GM23248 (cell line): ENCODE data around the gene KLHDC4. TPM values are rescaled to one million over a fixed set of nuclear protein-coding genes. Genes with fewer than 3 reads are reported as not detected.

Experiments
- DNase-seq: peaks from one replicate; pipeline ENCODE4 v3.0.0-alpha.2; 2015
- H2AFZ ChIP-seq: fragments of 200-600 bp; sonication (generic); 2 replicates; pipeline ENCODE4 v1.6.1; 2016; ENCODE audit warnings: antibody characterized with exemption
- H3F3A ChIP-seq: fragments of 200-600 bp; sonication (generic); 2 replicates; pipeline ENCODE4 v1.6.1; 2016; ENCODE audit warnings: mild to moderate bottlenecking, antibody characterized with exemption, mixed run types; ENCODE audit not compliant: insufficient read depth
- H3K27ac ChIP-seq: fragments of 200-600 bp; sonication (generic); 2 replicates; pipeline ENCODE4 v1.5.1; 2016; ENCODE audit warnings: mild to moderate bottlenecking
- H3K27me3 ChIP-seq: fragments of 200-600 bp; sonication (generic); replicated peaks from 2 replicates; pipeline ENCODE4 v1.6.1; 2016; ENCODE audit warnings: mild to moderate bottlenecking; ENCODE audit not compliant: insufficient read depth
- H3K36me3 ChIP-seq: fragments of 200-600 bp; sonication (generic); 2 replicates; pipeline ENCODE4 v1.6.1; 2016; ENCODE audit warnings: low read depth, mild to moderate bottlenecking
- H3K4me1 ChIP-seq: fragments of 200-600 bp; sonication (generic); 2 replicates; pipeline ENCODE4 v1.6.1; 2016; ENCODE audit warnings: mild to moderate bottlenecking; ENCODE audit not compliant: insufficient read depth
- H3K4me2 ChIP-seq: fragments of 200-600 bp; sonication (generic); one replicate; pipeline ENCODE4 v1.6.1; 2016; ENCODE audit warnings: mild to moderate bottlenecking; ENCODE audit not compliant: unreplicated experiment
- H3K4me3 ChIP-seq: fragments of 200-600 bp; sonication (generic); 2 replicates; pipeline ENCODE4 v1.5.1; 2016; ENCODE audit warnings: mild to moderate bottlenecking
- H3K79me2 ChIP-seq: fragments of 200-600 bp; sonication (generic); 2 replicates; pipeline ENCODE4 v1.6.1; 2016; ENCODE audit warnings: mild to moderate bottlenecking; ENCODE audit not compliant: insufficient read depth
- H3K9ac ChIP-seq: fragments of 200-600 bp; sonication (generic); 2 replicates; pipeline ENCODE4 v1.6.1; 2016; ENCODE audit warnings: mild to moderate bottlenecking
- H3K9me2 ChIP-seq: fragments of 200-600 bp; sonication (generic); 2 replicates; pipeline ENCODE4 v1.6.1; 2016; ENCODE audit warnings: mixed run types, mild to moderate bottlenecking, moderate library complexity; ENCODE audit not compliant: insufficient read depth
- H3K9me3 ChIP-seq: fragments of 200-600 bp; sonication (generic); one replicate; pipeline ENCODE4 v1.6.1; 2017; ENCODE audit warnings: low read depth
- H4K20me1 ChIP-seq: fragments of 200-600 bp; sonication (generic); 2 replicates; pipeline ENCODE4 v1.6.0; 2016; ENCODE audit not compliant: insufficient read depth
- EZH2 ChIP-seq: fragments of 200-600 bp; sonication (generic); IDR thresholded peaks from 2 replicates; pipeline ENCODE4 v1.6.1; 2018; ENCODE audit warnings: antibody characterized with exemption, mild to moderate bottlenecking; ENCODE audit not compliant: insufficient read depth, poor library complexity, severe bottlenecking
- EZH2phosphoT487 ChIP-seq: fragments of 200-600 bp; sonication (generic); IDR thresholded peaks from 2 replicates; pipeline ENCODE4 v1.6.1; 2018; ENCODE audit warnings: antibody characterized with exemption, moderate library complexity, mild to moderate bottlenecking, low read depth; ENCODE audit not compliant: insufficient read depth
- WGBS, 2 experiments: methylation state at CpG; one replicate each; pipeline ENCODE4 v1.1.6; 2015 to 2017; ENCODE audit warnings: low lambda C conversion rate in 2 of 2, low coverage in 1 of 2; ENCODE audit errors: missing lambda C conversion rate in 2 of 2; 5-methylcytosine and 5-hydroxymethylcytosine counted together
- in situ Hi-C: fragments of 300-500 bp; cut with MboI; formaldehyde crosslinking; loops from 2 replicates; pipeline ENCODE4 v1.15.0; 2020
- polyA plus RNA-seq: library from polyadenylated mRNA; unstranded; fragments of >200 nt; fragmentation: Nextera tagmentation; extraction: Ambion mirVana; gene quantifications from 2 replicates; pipeline ENCODE4 v1.2.1, GENCODE V29; 2016
- total RNA-seq: library from RNA; depleted of rRNA; stranded (reverse); fragments of >200 nt; shearing (Covaris generic); gene quantifications from 2 replicates; pipeline ENCODE4 v1.2.3, GENCODE V29; 2014

KLHDC4 gene
- total and polyA plus RNA-seq, 2 experiments from 2014 or later: 8.8 to 9.4 TPM

- Histone ChIP-seq H3K9me2 (no peaks in the 10 kb centered on the region), H3K4me2 (no peak overlapping the region), H3K36me3 (no peaks in the 10 kb centered on the region), H3K27me3 (no peaks in the 10 kb centered on the region), H3K9ac (no peak overlapping the region), H3F3A (peaks cover 7% of the 10 kb centered on the region; the same call in 1 of the 2 replicates), H4K20me1 (no peaks in the 10 kb centered on the region), H3K79me2 (no peaks in the 10 kb centered on the region), H2AFZ (no peak overlapping the region), H3K4me1 (peaks cover 21% of the 10 kb centered on the region), H3K4me3 (no peak overlapping the region), H3K27ac (no peak overlapping the region), H3K9me3 (no peaks in the 10 kb centered on the region)
- DNase-seq: no peak
- TF ChIP-seq EZH2phosphoT487: no peak
- TF ChIP-seq EZH2: no peak
- WGBS, 2 experiments: 84 to 86% methylated on average over 5 of the region's 5 CpGs
- in situ Hi-C loops: no loop called here
Measured at GRCh38 chr16:87803385-87803784, 37.6 kb upstream of the KLHDC4 start.

DNA sequence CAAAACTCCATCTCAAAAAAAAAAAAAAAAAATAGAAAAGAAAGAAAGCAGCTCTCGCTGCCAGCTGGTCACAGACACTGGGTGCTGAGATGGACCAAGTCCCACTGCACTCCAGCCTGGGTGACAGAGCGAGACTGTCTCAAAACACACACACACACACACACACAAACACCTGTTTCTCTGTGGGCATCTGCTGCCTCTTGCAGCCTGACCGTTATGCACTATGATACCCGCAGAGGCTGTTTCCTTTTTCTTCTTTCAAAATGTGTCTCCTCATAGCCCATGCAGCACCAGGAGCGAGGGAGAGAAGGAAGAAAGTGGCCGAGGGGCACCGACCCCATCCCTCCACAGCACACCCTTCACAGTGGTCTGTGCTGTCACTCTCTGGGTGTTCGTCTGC is 36.9 kb upstream of the KLHDC4 start:
- Histone ChIP-seq H3F3A (peaks cover 7% of the 10 kb centered on the region; the same call in 1 of the 2 replicates), H4K20me1 (no peaks in the 10 kb centered on the region), H2AFZ (no peak overlapping the region), H3K9me2 (no peaks in the 10 kb centered on the region), H3K27me3 (no peaks in the 10 kb centered on the region), H3K4me3 (no peak overlapping the region), H3K9ac (no peak overlapping the region), H3K4me2 (no peak overlapping the region), H3K36me3 (no peaks in the 10 kb centered on the region), H3K9me3 (no peaks in the 10 kb centered on the region), H3K4me1 (peaks cover 18% of the 10 kb centered on the region), H3K27ac (no peak overlapping the region), H3K79me2 (no peaks in the 10 kb centered on the region)
- in situ Hi-C loops: no loop called here
- DNase-seq: no peak
- 87 to 90% methylated on average over 7 to 8 of the region's 8 CpGs for WGBS, 2 experiments
- TF ChIP-seq EZH2phosphoT487 (no peak), EZH2 (no peak)

DNA sequence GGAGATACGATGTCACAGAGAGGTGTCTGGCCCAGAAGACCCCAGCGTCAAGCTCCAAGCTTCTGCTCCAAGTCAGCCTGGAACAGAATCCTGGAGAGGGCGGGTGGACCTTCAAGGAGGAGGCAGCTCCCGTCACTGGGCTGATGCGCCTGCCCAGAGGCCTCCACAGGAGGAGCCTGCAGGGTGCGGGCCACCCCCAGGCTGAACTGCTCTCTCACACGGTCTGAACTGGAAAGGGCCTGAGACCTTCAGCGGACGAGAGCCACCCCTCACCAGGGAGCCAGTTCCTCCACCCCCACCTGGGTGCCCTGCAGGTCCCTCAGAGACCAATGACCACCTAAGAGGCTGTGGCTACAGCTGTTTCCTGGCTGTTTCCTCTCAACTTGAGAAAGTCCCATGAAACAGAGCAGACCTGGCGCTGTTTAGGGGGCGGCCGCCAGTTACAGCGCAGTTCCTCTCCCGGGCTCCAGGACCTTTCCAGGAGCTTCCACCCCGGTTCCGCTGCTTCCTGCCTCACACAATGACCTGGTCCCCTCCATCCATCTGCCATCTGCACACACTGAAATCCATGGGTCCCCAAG is 36.0 kb upstream of the KLHDC4 start:
- in situ Hi-C loops: no loop called here
- Histone ChIP-seq H3K27me3 (no peaks in the 10 kb centered on the region), H4K20me1 (no peaks in the 10 kb centered on the region), H3K4me3 (no peak overlapping the region), H3K9me2 (no peaks in the 10 kb centered on the region), H3K4me1 (peaks cover 10% of the 10 kb centered on the region), H3K4me2 (no peak overlapping the region), H3K36me3 (no peaks in the 10 kb centered on the region), H2AFZ (no peak overlapping the region), H3K9ac (no peak overlapping the region), H3K79me2 (no peaks in the 10 kb centered on the region), H3K9me3 (no peaks in the 10 kb centered on the region), H3F3A (no peaks in the 10 kb centered on the region), H3K27ac (no peak overlapping the region)
- DNase-seq: no peak
- 73 to 80% methylated on average over 15 to 16 of the region's 16 CpGs for WGBS, 2 experiments
- TF ChIP-seq EZH2phosphoT487 (no peak), EZH2 (no peak)

DNA sequence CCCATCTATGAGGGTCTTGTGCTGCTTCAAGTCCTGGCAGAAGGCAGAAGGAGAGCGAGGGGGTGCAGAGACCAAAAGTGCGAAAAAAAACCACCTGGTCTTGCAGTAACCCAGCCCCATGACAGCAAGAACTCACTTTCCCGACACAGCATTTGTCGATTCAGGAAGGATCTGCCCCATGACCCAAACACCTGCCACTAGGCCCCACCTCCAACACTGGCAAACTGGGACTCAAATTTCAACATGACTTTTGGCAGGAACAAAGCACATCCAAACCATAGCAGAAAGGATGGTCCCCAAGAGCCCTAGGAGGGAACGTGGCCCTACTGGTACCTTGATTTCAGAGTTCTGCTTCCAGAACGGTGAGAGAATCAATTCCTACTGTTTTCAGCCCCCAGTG is 34.7 kb upstream of the KLHDC4 start:
- Histone ChIP-seq H3K4me2 (no peak overlapping the region), H3K4me3 (no peak overlapping the region), H3K36me3 (no peaks in the 10 kb centered on the region), H3K4me1 (no peaks in the 10 kb centered on the region; the same call in 1 of the 2 replicates), H3K9me2 (no peaks in the 10 kb centered on the region), H3K27ac (no peak overlapping the region), H3K79me2 (no peaks in the 10 kb centered on the region), H3F3A (no peaks in the 10 kb centered on the region), H3K9ac (no peak overlapping the region), H3K27me3 (no peaks in the 10 kb centered on the region), H4K20me1 (no peaks in the 10 kb centered on the region), H3K9me3 (no peaks in the 10 kb centered on the region), H2AFZ (no peak overlapping the region)
- TF ChIP-seq EZH2phosphoT487 (no peak), EZH2 (no peak)
- in situ Hi-C loops: no loop called here
- DNase-seq: no peak
- 84 to 88% methylated on average over 6 of the region's 6 CpGs for WGBS, 2 experiments
